CD4-positive, alpha-beta T cell treated with Interleukin-15 for 1 hour (primary cell): ENCODE data around the gene CAMLG.

Source experiments
- DNase-seq: peaks from one replicate; pipeline ENCODE4 v3.0.0-alpha.2; 2020

The CAMLG gene

DNA sequence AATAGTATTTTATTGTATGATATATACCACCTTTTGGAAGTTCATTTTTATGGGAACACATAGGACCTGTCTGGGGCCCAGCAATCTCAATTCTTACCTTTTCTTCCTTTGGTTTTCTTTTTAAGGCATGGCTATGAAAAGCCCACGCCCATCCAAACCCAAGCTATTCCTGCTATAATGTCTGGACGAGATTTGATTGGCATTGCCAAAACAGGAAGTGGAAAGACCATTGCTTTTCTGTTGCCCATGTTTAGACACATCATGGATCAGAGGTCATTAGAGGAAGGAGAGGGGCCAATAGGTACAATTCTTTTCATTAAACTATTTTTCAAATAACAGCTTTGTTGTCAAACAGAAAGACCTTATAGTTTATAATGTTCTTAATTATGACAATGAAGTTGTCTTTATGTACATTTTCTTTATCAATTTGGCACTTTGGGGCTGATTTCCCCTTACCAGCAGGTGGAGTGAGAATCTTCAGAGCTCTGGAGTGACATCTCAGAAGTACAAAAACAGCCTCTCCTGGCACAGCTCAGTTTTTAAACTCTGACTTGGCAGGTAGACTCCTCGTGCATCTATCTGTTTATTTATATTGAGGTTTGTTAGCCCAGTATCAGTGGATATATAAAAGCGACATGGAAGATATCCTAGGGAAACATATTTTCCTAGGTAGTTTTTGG is 46.0 kb downstream of the CAMLG start:
- no peak for DNase-seq

DNA sequence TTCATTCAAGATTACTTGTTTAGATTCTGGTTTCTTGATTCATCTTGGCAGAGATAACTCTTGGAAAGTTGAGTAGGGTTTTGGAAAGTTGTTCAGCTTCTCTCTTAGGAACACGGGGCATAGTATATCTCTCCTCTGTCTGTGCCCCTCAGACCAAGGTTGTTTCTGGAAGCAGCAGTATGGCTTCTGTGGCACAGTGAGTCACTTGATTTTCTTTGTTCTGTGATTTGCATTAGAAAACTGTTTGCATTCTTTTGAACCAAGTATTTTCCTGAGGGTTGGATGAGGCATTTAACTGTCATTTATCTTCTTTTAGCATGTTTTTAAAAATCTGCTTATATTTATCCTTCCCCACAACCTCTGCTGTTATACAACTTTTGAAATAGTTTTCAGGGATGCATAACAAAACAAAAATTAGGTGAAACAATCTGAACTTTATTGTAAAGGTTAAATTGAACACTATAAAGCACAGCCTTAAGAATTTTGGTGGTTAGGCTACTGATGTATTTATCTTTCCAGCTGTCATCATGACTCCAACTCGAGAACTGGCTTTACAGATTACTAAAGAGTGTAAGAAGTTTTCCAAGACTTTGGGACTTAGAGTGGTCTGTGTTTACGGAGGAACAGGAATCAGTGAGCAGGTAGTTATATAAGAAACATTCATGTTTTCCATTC is 46.7 kb downstream of the CAMLG start:
- no peak for DNase-seq

GRCh38 chr5:134787692-134788091 is 49.3 kb downstream of the CAMLG start:
- DNase-seq = no peak

GRCh38 chr5:134791580-134791979 is 53.2 kb downstream of the CAMLG start:
- no peak for DNase-seq

- no peak for DNase-seq
Observed at GRCh38 chr5:134792286-134792685, 53.9 kb downstream of the CAMLG start.

- no peak for DNase-seq
Observed at GRCh38 chr5:134793111-134793510, 54.8 kb downstream of the CAMLG start.

GRCh38 chr5:134794082-134794481 is 55.7 kb downstream of the CAMLG start:
- DNase-seq = no peak

DNA sequence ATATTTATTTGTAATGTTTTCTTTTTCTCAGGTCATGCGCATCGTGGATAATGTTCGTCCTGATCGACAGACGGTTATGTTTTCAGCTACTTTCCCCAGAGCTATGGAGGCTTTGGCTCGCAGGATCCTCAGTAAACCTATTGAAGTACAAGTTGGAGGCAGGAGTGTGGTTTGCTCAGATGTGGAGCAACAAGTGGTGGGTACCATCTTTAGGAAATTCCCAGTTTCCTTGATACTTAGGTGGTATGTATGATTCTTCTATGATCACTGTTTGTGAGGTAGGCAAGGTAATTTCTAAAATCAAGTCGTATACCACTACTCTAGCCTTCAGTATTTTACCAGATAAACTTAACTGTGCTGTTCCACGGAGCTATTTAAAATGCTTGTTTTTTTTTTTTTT is 56.5 kb downstream of the CAMLG start:
- no peak for DNase-seq

DNA sequence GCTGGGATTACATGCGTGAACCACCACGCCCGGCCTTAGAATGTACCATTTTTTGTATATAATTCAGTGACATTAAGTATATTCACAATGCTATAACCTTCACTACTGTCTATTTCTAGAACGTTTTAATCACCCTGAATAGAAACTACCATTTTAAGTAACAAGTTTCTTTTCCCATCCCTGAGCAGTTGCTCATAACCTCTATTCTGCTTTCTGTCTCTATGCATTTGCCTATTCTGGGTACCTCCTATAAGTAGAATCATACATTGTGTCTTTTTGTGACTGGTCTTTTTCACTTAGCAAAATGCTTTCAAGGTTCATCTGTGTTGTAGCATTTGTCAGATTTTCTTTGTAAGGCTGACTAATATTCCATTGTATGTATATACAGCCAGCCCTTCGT is 60.1 kb downstream of the CAMLG start:
- no peak for DNase-seq
